Measurements from ENCODE around the gene NLGN4Y. TPM values are rescaled to one million over a fixed set of nuclear protein-coding genes. Genes with fewer than 3 reads are reported as not detected.

Gene NLGN4Y
- not detected in 2 replicates for total RNA-seq
- long read RNA-seq, result 0 reads

DNA sequence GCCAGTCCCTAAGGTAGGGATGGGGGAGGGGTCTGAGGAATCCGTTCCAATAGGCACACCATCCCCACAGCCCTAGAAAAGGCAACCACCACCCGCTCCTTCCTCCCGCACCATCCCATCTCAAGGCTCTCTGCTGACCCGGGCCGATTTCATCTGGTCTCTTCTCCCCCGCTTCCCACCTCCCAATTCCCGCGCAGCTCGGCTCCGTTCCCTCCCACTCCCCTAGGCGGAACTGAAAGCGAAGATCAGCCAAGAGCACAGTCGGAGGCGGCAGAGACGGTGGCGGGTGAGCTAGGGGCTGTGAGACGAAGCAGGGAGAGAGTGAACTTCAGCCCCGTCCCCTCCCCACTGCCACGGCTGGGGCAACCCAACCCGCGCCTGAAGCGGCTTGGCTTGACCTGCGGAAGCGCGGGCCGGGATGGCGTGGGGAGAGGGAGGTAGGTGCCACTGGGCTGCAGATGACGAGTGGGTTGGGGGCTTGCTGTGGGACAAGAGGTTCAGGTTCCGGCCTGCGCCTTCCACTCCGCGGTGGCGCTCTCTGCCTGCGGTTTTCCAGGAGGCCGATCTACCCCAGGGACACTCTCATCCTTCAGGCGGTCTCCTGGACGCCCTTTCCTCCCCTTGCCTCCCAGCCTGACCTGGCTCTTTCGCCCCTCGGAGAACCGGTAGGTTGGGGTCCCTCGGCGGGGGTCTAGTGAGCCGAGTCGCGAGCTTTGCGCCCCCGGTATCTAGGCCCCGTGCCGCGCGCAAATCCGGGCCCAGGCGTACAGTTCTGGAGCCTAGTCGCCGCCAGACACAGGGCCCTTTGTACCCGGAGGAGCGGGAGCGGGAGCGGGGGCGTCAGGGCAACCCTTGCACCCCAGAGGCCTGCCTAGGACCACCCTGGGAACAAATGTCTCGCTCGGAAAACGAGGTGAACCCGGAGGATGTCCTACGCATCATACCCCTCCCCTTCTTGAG, at the start of gene NLGN4Y:
TSS of gene NLGN4Y (plus strand) at position 258 of the 960 bp plus-strand sequence. CDS start 97,591 bp downstream, outside the sequence.
- Mint-ChIP-seq H3K4me1 (ENCODE audit: low read depth) (no peaks in the 10 kb centered on the region), H3K27ac (no peak within 1 kb of the TSS), H3K36me3 (ENCODE audit: insufficient read depth) (no peaks in the 10 kb centered on the region), H3K9me3 (ENCODE audit: low read depth) (no peaks in the 10 kb centered on the region), H3K27me3 (no peaks in the 10 kb centered on the region), H3K4me3 (ENCODE audit: low read depth) (no peak within 1 kb of the TSS)
- no peak for DNase-seq (ENCODE audit: low spot score, unreplicated experiment)
- TF ChIP-seq, protein P1, sequence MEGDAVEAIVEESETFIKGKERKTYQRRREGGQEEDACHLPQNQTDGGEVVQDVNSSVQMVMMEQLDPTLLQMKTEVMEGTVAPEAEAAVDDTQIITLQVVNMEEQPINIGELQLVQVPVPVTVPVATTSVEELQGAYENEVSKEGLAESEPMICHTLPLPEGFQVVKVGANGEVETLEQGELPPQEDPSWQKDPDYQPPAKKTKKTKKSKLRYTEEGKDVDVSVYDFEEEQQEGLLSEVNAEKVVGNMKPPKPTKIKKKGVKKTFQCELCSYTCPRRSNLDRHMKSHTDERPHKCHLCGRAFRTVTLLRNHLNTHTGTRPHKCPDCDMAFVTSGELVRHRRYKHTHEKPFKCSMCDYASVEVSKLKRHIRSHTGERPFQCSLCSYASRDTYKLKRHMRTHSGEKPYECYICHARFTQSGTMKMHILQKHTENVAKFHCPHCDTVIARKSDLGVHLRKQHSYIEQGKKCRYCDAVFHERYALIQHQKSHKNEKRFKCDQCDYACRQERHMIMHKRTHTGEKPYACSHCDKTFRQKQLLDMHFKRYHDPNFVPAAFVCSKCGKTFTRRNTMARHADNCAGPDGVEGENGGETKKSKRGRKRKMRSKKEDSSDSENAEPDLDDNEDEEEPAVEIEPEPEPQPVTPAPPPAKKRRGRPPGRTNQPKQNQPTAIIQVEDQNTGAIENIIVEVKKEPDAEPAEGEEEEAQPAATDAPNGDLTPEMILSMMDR (IDR thresholded peaks at IDR 0.05; ENCODE audit: unreplicated experiment), result no peak

DNA sequence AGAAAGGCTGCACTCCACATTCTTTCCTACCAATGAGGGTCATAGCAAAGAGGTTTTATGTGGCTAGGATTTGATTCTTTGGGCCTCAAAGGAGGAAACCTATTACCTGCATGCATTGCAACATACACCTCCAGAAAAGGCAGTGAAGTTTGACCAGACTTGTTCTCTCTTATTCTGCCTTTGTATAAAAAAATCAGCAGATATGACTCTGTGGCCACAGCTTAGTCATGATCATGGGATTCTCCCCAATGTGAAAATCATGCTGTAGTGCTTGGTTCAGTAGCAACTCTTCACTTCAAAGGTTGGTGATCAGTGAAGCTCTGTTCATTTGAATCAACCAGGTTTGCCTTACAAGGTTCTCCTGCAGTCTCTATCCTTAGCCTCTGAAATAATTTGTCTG, 38.4 kb upstream of the NLGN4Y start:
- Mint-ChIP-seq H3K9me3 (ENCODE audit: low read depth) (no peaks in the 10 kb centered on the region), H3K27ac (no peak overlapping the region), H3K36me3 (ENCODE audit: insufficient read depth) (no peaks in the 10 kb centered on the region), H3K4me3 (ENCODE audit: low read depth) (no peak overlapping the region), H3K27me3 (no peaks in the 10 kb centered on the region), H3K4me1 (ENCODE audit: low read depth) (no peaks in the 10 kb centered on the region)
- DNase-seq (ENCODE audit: low spot score, unreplicated experiment), result no peak
- TF ChIP-seq, protein P1 (IDR thresholded peaks at IDR 0.05; ENCODE audit: unreplicated experiment), result no peak

DNA sequence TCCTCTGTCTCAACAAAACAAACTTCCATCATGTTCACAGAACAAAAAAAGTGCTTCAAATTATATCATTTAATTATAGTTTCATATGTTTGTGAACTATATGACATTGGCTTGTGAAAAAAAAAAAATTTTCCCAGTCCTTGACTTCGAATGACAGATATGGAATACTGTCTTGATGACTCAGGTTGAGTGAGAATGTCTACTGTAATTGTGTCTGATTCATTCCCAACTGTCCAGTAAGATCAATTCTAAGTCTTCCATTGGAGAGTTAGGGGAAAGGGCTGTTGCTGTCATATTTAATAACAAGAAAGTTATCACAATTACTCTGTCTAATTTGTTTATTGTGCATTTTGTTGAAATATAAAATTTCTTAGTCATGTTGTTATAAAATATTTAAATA, 34.1 kb upstream of the NLGN4Y start:
- H3K4me3 Mint-ChIP-seq (ENCODE audit: low read depth), result no peak overlapping the region
- H3K9me3 Mint-ChIP-seq (ENCODE audit: low read depth), result no peaks in the 10 kb centered on the region
- H3K36me3 Mint-ChIP-seq (ENCODE audit: insufficient read depth), result no peaks in the 10 kb centered on the region
- no peaks in the 10 kb centered on the region for H3K4me1 Mint-ChIP-seq (ENCODE audit: low read depth)
- no peak for DNase-seq (ENCODE audit: low spot score, unreplicated experiment)
- H3K27me3 Mint-ChIP-seq, result no peaks in the 10 kb centered on the region
- TF ChIP-seq, protein P1 (IDR thresholded peaks at IDR 0.05; ENCODE audit: unreplicated experiment), result no peak
- no peak overlapping the region for H3K27ac Mint-ChIP-seq

DNA sequence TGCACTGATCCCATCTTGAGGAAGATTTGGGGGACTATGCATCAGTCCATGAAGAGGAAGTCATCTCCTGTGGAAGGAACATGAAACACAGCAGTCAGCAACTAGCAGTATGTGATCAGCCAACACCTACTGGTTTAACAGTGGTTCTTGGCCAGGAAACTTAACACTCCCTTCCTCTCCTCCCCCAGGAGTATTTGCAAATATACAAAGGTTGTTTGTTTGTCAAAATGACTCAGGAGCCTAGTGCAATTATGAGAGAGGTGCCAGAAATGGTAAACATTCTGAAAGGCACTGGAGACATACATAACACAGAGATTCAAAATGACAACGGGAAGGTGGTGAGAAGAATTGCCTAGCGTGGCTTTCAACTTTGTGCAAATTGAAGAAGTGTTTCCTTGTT, 26.3 kb upstream of the NLGN4Y start:
- DNase-seq (ENCODE audit: low spot score, unreplicated experiment), result no peak
- no peak overlapping the region for H3K27ac Mint-ChIP-seq
- no peaks in the 10 kb centered on the region for H3K36me3 Mint-ChIP-seq (ENCODE audit: insufficient read depth)
- TF ChIP-seq, protein P1 (IDR thresholded peaks at IDR 0.05; ENCODE audit: unreplicated experiment), result no peak
- no peaks in the 10 kb centered on the region for H3K27me3 Mint-ChIP-seq
- no peak overlapping the region for H3K4me3 Mint-ChIP-seq (ENCODE audit: low read depth)
- H3K4me1 Mint-ChIP-seq (ENCODE audit: low read depth), result no peaks in the 10 kb centered on the region
- H3K9me3 Mint-ChIP-seq (ENCODE audit: low read depth), result no peaks in the 10 kb centered on the region

DNA sequence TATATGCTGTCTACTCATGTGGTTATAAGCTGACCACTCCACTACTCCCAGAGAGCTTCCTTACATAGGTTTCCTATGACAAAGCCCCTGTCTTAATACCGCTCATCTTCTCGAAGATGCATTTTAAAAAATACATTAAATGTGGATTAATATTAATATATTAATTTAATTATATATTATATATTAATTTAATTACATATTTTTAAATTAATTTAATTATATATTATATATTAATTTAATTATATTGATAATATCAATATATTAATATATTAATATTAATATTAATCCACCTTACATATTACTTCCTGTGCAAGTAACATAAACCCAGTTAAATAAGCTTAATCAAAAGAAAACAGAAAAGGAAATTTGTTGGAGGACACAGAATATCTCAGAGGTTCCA, 19.7 kb upstream of the NLGN4Y start:
- Mint-ChIP-seq H3K27ac (no peak overlapping the region), H3K4me3 (ENCODE audit: low read depth) (no peak overlapping the region), H3K9me3 (ENCODE audit: low read depth) (no peaks in the 10 kb centered on the region), H3K27me3 (no peaks in the 10 kb centered on the region), H3K4me1 (ENCODE audit: low read depth) (no peaks in the 10 kb centered on the region), H3K36me3 (ENCODE audit: insufficient read depth) (no peaks in the 10 kb centered on the region)
- TF ChIP-seq, protein P1 (IDR thresholded peaks at IDR 0.05; ENCODE audit: unreplicated experiment), result no peak
- no peak for DNase-seq (ENCODE audit: low spot score, unreplicated experiment)
